ENCODE data around the gene EBF3.

The EBF3 gene

GRCh38 chr10:129790715-129791446, 173.2 kb downstream of the EBF3 start:
- DNase-seq (ENCODE audit: low spot score), result no peak
- TF ChIP-seq, protein P1, sequence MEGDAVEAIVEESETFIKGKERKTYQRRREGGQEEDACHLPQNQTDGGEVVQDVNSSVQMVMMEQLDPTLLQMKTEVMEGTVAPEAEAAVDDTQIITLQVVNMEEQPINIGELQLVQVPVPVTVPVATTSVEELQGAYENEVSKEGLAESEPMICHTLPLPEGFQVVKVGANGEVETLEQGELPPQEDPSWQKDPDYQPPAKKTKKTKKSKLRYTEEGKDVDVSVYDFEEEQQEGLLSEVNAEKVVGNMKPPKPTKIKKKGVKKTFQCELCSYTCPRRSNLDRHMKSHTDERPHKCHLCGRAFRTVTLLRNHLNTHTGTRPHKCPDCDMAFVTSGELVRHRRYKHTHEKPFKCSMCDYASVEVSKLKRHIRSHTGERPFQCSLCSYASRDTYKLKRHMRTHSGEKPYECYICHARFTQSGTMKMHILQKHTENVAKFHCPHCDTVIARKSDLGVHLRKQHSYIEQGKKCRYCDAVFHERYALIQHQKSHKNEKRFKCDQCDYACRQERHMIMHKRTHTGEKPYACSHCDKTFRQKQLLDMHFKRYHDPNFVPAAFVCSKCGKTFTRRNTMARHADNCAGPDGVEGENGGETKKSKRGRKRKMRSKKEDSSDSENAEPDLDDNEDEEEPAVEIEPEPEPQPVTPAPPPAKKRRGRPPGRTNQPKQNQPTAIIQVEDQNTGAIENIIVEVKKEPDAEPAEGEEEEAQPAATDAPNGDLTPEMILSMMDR (IDR thresholded peaks at IDR 0.05; ENCODE audit: extremely low read depth, insufficient read depth, missing control alignments), result no peak
- in situ Hi-C loops (cut with MboI; ENCODE audit: low pct_unique_long_range_greater_than_20kb, low sequenced_read_pairs, unreplicated experiment), result no loop called here

GRCh38 chr10:129788215-129788614, 175.9 kb downstream of the EBF3 start:
- TF ChIP-seq, protein P1 (IDR thresholded peaks at IDR 0.05; ENCODE audit: extremely low read depth, insufficient read depth, missing control alignments), result no peak
- in situ Hi-C loops (cut with MboI; ENCODE audit: low pct_unique_long_range_greater_than_20kb, low sequenced_read_pairs, unreplicated experiment), result no loop called here
- no peak for DNase-seq (ENCODE audit: low spot score)

- no peak for DNase-seq (ENCODE audit: low spot score)
- in situ Hi-C loops (cut with MboI; ENCODE audit: low pct_unique_long_range_greater_than_20kb, low sequenced_read_pairs, unreplicated experiment), result no loop called here
- TF ChIP-seq, protein P1 (IDR thresholded peaks at IDR 0.05; ENCODE audit: extremely low read depth, insufficient read depth, missing control alignments), result no peak
These were observed 176.5 kb downstream of the EBF3 start for GRCh38 chr10:129787557-129787956.

GRCh38 chr10:129786216-129786615, 177.9 kb downstream of the EBF3 start:
- in situ Hi-C loops (cut with MboI; ENCODE audit: low pct_unique_long_range_greater_than_20kb, low sequenced_read_pairs, unreplicated experiment), result no loop called here
- no peak for DNase-seq (ENCODE audit: low spot score)
- TF ChIP-seq, protein P1 (IDR thresholded peaks at IDR 0.05; ENCODE audit: extremely low read depth, insufficient read depth, missing control alignments), result no peak

- TF ChIP-seq, protein P1 (IDR thresholded peaks at IDR 0.05; ENCODE audit: extremely low read depth, insufficient read depth, missing control alignments), result no peak
- in situ Hi-C loops (cut with MboI; ENCODE audit: low pct_unique_long_range_greater_than_20kb, low sequenced_read_pairs, unreplicated experiment), result no loop called here
- no peak for DNase-seq (ENCODE audit: low spot score)
These were observed 178.5 kb downstream of the EBF3 start for GRCh38 chr10:129785536-129785981.
